HG03565 (cell line): ENCODE data around the gene PFN2.
"Not testable (repeated sequence)": the region's sequence is repeated elsewhere in the genome, so short reads cannot be mapped to it uniquely, and the experiment has no call there.

Experiments used
- ATAC-seq: cut with Tn5 transposase; IDR thresholded peaks from one replicate; pipeline ENCODE4 v1.9.1; 2021; ENCODE audit warnings: mild to moderate bottlenecking, moderate library complexity; ENCODE audit not compliant: unreplicated experiment

Gene PFN2

DNA sequence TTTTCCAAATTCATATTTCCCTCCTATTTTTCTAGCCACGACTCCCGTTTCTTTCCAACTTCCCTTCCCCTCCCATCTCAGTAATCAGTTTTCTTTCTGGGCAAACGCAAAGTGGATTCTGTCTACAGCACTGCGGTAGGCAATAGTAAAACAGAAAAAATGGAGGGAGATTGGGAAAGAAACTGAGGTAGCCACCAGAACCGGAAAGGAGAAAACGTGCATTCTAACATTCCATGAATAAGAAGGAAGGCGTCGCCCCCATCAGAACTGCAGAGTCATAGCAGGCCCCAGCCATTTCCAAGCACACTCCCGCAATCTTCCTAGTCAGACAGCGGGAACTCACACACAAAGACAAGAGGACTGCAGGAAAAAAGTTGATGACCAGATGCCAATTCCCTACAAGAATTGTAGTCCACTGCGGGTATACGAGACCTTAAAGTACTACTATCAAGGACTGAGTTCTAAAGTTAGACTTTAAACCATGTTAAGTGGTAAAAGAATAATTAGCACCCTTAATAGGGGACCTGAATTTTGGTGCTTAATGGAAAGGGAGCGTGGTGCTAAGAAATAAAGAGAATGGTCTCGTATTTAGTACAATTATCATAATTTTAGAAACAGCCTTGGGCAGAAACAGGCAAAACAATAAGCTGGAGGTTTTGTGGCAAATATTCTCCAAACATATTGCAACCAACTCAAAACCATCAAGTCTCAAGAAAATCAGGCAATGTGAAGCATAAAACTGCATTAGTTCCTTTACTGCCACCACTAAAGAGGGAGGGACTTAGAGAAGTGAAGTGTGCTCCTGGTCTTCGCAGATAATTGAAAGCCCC, 1.4 kb downstream of the PFN2 start:
- ATAC-seq = no peak

DNA sequence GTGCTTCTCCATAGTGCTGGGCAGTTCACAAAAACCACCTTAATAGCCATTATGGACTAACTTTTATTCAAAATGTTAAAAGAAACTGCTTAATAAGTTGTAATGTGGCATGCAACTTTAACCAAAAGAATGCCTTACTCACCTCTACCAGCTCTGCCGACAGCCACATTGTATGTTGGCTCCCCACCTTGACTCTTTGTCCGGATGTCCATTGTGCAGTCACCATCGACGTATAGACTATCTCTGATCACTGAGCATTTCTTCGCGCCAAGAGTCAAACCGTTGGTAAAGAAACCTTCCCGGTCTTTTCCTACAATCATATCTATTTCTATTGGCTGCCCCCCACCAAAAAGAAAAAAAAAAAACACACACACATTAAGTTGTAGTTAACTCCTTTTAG, 2.5 kb downstream of the PFN2 start:
- ATAC-seq = no peak

DNA sequence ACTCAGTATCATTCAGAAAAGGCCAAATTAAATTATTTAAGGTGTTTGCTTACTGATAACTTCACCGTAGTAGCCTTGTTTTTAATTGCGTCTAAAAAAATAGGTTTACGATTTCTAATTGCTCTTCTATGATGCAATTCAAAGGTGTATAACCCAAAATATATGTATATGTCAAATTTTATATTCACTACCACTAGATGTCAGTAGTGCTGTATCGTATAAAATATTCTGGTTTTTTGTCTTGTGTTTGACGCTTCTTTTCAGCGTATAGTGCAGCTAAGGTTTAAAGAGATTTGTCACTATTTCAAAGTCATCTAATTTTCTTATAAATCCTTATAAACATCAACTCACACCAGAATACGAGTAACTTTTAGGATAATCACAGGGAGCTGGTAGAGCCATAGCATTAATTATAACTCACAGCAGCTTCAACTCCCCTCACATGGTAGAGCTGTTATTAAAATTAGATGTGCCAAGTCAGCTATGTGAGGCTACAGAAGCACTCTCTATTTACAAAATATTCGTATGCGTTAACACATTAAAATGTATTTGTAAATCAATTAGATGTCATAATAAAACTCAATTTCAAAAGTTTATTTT, 3.5 kb downstream of the PFN2 start:
- ATAC-seq = no peak

DNA sequence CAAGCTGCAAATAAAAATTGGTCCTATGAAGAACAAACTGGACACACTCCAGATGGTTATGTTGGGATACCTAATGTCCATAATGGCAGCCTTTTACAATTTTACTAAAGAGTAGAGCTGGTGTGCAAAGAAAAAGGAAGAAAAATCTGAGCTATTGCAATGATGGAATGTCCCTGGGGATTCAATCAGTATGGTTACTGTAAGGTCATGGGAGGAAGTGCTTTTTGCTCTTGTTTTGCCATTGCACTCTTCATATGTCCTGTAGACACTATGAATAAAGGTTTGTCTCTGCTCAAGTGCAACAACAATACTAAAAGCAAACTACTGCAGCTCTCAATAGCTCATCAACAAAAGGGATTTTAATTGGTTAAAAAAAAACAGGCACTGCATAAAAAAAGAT, 5.4 kb downstream of the PFN2 start:
- ATAC-seq = no peak

DNA sequence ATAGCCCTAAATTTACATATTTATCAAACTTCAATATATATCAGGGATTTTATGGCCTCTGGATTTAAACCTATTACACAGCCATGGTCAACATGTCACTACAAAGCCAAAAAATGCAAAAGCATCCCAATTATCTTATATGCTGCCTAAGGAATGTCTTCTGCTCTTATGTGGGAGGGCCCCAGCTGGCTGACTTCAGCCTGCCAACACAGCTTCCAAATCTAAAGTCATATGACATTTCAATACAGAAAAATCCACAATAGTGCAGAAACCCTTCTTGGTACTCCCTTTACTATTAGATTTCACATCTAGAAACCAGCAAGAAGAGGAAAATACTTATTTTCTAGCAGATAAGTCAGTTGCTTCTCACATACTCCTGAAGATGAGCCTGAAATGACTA, 6.4 kb downstream of the PFN2 start:
- ATAC-seq = no peak

DNA sequence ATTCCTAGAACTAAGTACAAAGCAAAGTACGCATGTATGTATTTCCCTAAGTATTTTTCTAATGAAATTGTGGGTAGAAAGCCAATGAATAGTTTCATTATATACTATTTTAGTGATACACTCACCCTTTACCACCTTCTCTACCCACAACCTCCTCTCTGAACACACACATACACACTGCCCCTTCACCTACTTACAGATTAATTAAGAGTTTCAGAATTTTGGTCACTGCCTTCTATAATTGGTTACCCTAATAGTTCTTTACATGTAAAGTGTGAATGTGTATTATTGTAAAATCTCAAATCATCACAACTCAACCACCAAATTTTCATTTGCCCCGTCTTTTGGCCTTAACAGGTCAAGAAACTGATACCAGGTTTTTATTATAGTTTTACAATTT, 7.2 kb downstream of the PFN2 start:
- no peak for ATAC-seq

DNA sequence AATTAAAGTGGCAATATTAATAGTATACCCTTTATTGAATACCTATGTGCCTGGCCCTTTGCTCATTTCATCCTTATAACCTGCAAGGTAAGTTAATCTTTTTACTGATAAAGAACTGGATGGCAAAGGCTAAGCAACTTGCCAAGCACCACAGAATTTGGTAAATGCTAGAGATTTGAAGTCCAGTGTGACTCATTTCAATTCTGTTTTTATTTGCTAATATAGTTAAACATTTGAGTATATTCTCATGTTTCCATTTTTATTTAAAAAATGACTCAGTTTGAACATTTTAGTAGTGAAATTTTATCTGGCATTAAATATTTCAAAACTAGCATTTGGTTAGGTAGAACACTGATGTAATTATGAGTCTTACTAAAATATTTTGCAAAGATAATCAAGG, 11.3 kb downstream of the PFN2 start:
- no peak for ATAC-seq

DNA sequence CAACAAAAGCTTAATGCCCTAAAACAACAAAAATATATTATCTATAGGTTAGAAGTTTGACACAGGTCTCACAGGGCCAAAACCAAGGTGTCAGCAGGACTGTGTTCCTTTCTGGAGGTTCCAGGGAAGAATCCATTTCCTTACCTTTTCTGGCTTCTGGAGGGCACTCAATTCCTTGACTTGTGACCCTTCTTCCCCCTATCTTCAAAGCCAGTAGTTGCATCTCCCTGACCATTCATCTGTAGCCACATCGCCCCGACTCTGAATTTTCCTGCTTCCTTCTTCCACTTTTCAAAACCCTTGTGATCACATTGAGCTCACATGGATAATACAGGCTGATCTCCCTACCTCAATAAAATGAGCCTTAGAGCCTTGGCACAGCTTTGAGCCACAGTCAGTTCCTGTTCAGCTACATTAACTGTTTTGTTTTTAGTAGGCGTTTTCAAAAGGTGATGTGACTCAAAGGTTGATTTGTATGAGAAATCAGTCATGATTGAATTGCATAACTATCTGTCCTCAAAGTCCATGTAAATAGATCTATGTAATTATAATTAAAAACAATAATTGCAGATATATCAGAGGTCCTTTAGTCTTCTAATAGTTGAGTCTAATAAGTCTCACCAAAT, 12.4 kb downstream of the PFN2 start:
- no peak for ATAC-seq

DNA sequence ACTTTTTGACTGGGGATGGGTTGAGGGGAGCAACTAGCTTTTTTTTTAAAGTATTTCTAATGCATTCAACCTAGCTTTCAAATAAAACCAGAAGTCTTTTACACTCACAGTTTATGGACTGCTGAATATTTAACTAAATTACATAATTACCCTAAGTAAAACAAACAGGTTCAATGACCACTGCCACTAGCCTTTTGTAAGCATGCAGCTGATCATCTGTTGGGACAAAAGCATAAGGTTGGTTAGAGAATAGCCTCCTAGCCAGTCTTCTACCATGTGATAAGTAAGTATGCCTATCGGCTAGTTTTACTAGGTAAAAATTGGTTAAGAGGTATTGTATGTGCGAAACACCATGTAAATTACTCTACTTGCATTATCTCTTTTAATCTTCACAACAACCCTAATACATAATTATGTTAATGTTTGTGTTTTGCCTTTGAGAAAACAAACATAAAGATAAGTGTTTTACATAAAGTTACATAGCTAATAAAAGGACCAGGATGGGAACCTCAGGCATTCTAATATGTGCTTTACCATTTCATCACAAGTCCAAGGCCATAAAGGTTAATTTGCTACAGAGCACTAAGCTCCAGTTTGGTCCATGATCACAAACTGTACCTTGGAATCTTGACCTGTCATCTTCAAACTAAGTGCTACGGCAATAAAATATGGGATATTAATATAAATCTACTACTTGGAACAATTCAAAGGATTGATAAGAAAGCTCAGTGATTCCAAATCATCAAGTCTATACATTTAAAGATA, 13.2 kb downstream of the PFN2 start:
- no peak for ATAC-seq

DNA sequence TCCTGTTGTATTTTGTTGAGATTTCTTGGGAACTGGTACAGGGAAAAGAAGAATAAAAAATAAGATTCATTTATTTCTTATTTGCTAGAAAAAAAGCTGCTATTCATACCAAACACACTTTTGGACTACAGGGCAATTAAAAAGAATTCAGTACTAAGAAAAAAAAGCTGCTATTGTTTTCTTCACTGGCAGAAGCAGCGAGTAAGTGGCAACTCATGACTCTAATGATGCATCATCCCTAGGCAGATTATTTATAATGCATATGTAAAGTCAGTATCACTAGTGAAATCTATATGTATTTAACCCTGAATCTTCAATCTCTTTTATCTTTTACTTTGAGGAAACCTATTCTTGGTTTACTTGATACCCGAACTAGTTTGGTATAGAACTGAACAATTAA, 15.2 kb downstream of the PFN2 start:
- ATAC-seq = no peak

DNA sequence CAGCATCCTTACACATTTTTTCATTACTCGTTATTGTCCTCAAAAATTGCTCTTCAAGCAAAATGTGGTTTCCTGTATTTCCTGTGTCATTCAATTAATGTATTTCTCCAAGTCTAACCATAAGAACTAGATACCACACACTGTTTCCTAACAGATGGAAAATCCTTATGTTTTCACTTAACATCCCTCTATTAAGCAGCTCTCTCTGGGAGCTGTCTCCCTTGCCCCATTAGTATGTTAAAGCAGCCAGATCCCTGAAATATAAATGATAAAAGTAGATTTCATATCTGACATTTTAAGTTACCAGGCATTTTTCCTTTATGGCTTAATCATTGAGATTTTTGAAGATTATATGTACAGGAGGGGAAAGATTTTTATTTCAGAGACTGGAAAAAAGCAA, 15.9 kb downstream of the PFN2 start:
- ATAC-seq = no peak

DNA sequence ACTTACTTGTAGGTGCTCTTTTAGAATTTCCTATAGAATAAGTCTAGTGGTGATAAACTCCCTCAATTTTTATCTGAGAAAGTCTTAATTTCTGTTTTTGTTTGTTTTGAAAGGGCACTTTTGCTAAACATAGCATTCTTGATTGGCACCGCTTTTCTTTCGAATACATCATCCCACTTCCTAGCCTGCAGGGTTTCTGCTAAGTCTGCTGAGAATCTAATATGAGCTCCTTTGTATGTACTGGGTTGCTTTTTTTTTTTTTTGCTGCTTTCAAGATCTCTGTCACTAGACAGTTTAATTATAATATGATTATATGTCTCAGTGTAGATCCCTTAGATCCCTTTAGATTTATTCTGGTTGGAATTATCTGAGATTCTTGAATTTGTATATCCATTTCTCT, 21.5 kb downstream of the PFN2 start:
- ATAC-seq = no peak

DNA sequence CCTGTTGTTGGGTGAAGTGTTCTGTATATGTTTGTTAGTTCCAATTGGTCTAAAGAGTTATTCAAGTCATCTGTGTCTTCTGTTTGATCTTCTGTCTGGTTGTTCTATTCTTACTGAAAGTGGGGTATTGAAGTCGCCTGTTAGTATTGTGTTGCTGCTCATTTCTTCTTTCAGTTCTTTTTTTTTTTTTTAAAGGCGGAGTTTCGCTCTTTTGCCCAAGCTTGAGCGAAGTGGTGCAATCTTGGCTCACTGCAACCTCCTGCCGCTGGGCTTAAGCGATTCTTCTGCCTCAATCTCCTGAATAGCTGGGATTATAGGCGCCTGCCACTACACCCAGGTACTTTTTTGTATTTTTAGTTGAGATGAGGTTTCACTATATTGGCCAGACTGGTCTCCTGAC, 23.5 kb downstream of the PFN2 start:
- ATAC-seq = no peak

DNA sequence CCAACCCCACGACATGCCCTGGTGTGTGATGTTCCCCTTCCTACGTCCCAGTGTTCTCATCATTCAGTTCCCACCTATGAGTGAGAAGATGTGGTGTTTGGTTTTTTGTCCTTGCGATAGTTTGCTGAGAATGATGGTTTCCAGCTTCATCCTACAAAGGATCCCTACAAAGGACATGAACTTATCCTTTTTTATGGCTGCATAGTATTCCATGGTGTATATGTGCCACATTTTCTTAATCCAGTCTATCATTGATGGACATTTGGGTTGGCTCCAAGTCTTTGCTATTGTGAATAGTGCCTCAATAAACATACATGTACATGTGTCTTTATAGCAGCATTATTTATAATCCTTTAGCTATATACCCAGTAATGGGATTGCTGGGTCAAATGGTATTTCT, 26.7 kb downstream of the PFN2 start:
- ATAC-seq = not testable (repeated sequence)

DNA sequence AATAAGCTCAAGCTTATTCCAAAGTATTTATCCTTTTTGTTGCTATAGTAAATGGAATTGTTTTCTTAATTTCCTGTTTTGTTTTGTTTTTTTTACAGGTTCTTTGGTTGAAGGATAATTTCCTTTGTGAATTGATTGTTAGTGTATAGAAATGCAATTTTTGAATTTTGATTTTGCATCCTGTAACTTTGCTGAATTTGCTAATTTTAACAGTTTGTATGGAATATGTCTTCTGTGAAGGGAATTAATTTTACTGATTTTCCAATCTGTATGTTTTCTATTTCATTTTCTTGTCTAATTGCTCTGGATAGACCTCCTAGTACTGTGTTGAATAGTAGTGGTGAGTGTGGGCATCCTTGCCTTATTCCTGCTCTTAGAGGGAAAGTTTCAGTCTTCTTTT, 28.3 kb downstream of the PFN2 start:
- no peak for ATAC-seq

DNA sequence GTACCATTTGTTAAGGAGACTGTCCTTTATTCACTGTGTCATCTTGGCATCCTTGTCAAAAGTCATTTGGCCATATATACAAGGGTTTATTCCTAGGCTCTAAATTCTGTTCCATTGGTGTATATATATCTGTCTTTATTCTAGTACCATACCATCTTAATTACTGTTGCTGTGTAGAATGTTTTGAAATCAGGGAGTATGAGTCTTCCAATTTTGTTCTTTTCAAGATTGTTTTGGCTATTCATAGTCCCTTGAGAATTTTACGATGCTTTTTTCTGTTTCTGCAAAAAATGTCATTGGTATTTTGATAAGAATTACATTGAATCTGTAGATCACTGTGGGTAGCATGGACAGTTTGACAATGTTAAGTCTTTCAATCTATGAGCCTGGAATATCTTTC, 28.7 kb downstream of the PFN2 start:
- ATAC-seq = no peak

DNA sequence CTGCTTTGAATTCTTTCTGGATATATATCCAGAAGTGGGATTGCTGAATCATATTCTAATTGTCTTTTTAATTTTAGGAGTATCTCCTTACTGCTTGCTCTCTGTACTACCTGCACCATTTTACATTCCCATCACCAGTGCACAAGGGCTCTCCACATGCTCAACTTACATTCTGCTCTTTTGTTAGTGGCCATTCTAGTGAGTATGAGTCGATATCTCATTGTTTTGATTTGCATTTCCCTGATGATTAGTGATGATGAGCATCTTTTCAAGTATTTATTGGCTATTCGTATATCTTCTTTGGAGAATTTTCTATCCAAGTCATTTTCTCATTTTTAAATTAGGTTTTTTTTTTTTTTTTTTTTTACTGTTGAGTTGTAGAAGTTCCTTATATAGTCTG, 29.5 kb downstream of the PFN2 start:
- no peak for ATAC-seq

DNA sequence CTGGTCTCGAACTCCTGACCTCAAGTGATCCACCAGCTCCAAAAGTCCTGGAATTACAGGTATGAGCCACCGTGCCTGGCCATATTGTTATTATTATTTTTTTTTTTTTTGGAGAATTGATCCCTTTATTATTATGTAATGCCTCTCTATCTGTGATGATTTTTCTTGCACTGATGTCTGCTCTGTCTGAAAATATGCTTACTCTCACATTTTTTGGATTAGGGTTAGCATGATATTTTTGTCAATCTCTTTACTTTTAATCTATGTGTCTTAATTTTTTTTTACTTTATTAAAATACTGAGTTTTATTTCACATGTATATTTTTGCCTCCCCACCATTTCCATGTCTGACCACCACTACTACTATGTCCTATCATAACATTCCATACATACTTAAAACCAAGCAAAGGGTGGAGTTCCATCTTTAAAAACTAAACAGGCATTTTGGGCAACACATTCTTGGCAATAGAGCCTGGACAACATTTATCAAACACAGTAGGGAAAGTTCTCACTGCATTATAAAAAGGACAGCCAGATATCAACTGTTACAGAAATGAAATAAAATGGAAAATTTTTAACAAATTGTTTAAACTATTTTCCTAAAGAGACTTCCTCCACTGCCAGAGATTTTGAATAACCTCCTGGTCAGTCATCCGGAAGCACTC, 32.2 kb downstream of the PFN2 start:
- ATAC-seq = not testable (repeated sequence)

DNA sequence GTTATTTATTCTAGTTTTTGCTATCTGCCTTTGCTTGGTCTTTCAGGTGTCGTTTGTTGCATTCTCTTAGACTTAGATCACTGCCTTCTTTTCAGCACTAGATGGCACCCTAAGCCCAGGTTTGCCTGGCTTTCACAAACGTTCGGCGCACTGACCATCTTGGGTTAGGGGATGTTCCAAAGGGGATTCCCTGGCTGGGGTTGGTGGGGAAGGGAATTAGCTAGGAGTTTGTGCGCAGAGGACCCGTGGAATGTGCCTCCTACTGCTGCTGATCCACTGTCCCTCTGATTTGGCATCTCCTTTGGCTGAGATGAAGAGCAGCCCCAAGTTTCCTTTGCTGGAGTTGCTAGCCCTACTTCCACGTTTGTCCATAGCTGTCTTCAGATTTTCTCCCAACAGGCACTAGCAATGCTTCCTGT, 33.9 kb downstream of the PFN2 start:
- peak; percentile 71 for ATAC-seq

DNA sequence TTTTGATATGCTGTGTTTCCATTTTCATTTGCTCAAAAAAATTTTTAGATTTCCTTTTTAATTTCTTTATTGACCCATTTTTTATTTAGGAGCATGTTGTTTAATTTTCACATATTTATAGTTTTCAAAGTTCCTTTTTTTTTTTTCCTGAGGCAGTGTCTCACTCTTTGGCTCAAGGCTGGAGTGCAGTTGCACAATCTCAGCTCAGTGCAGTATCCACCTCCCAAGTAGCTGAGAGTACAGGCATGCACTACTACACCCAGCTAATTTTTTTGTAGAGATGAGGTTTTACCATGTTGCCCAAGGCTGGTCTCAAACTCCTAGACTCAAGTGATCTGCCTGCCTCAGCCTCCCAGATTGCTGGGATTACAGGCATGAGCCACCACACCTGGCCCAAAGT, 36.2 kb downstream of the PFN2 start:
- ATAC-seq = no peak

DNA sequence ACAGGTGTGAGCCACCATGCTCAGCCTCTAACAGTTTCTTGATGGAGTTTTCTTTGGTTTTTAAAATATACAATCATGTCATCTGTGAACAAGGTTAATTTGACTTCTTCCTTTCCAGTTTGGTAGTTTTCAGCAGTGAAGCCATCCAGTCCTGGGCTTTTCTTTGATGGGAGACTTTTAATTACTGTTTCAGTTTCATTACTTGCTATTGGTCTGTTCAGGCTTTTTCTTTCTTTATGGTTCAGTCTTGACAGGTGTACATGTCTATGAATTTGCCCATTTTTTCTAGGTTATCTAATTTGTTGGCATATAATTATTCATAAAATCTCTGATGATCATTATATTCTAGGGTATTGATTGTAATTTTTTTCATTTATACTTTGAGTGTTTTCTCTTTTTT, 36.8 kb downstream of the PFN2 start:
- ATAC-seq = no peak
